ENCODE results near the gene MTG2.

GRCh38 chr20:62155428-62156253 lies 27.2 kb upstream of the MTG2 start:
- TF ChIP-seq POLR2A (IDR thresholded peaks at IDR 0.05) (no peak), CTCF (IDR thresholded peaks at IDR 0.05) (no peak)
